HG02885 (cell line): ENCODE measurements around the gene ERBB2.
"Not testable (repeated sequence)": the region's sequence is repeated elsewhere in the genome, so short reads cannot be mapped to it uniquely, and the experiment has no call there.

ENCODE experiments used
- ATAC-seq: cut with Tn5 transposase; IDR thresholded peaks from one replicate; pipeline ENCODE4 v1.9.1; 2021; ENCODE audit warnings: mild to moderate bottlenecking; ENCODE audit not compliant: unreplicated experiment, poor library complexity

Gene ERBB2

GRCh38 chr17:39717660-39718059, 17.8 kb downstream of the ERBB2 start:
- ATAC-seq: no peak

GRCh38 chr17:39719563-39720355, 19.9 kb downstream of the ERBB2 start:
- ATAC-seq: no peak

- no peak for ATAC-seq
Measured at GRCh38 chr17:39722104-39722503, 22.2 kb downstream of the ERBB2 start.

GRCh38 chr17:39722965-39723848, 23.3 kb downstream of the ERBB2 start:
- no peak for ATAC-seq

GRCh38 chr17:39724731-39725130, 24.9 kb downstream of the ERBB2 start:
- ATAC-seq: no peak

GRCh38 chr17:39725923-39726322, 26.1 kb downstream of the ERBB2 start:
- not testable (repeated sequence) for ATAC-seq

- ATAC-seq: no peak
Measured at GRCh38 chr17:39726617-39727016, 26.8 kb downstream of the ERBB2 start.

- no peak for ATAC-seq
Measured at GRCh38 chr17:39727556-39727955, 27.7 kb downstream of the ERBB2 start.

GRCh38 chr17:39729280-39729851, 29.5 kb downstream of the ERBB2 start:
- no peak for ATAC-seq

GRCh38 chr17:39730095-39730921, 30.4 kb downstream of the ERBB2 start, which contains the start of gene MIEN1:
Gene MIEN1, minus strand, starts transcription at chr17:39730532. Its CDS starts 37 bp downstream, at chr17:39730495.
- ATAC-seq: peak; percentile 94

GRCh38 chr17:39732586-39732985, 32.7 kb downstream of the ERBB2 start:
- no peak for ATAC-seq

GRCh38 chr17:39735882-39736281, 36.0 kb downstream of the ERBB2 start:
- ATAC-seq: no peak

GRCh38 chr17:39736319-39737165, 36.7 kb downstream of the ERBB2 start:
- no peak for ATAC-seq

GRCh38 chr17:39737206-39737759, 37.4 kb downstream of the ERBB2 start:
- no peak for ATAC-seq

- no peak for ATAC-seq
Measured at GRCh38 chr17:39737760-39738567, 38.1 kb downstream of the ERBB2 start, which contains the start of gene GRB7. Gene GRB7, plus strand, starts transcription at chr17:39737938. Its CDS starts 4,364 bp downstream, at chr17:39742302.

GRCh38 chr17:39738568-39738901, 38.7 kb downstream of the ERBB2 start:
- no peak for ATAC-seq

- no peak for ATAC-seq
Measured at GRCh38 chr17:39738983-39739884, 39.4 kb downstream of the ERBB2 start.
